Naive thymus-derived CD4-positive, alpha-beta T cell (primary cell): Measurements from ENCODE around the gene AP4S1. TPM values are rescaled to one million over a fixed set of nuclear protein-coding genes. Genes with fewer than 3 reads are reported as not detected.
"Not testable (repeated sequence)": the region's sequence is repeated elsewhere in the genome, so short reads cannot be mapped to it uniquely, and the experiment has no call there.

Experiments
- ATAC-seq: fragments of 150-1000 bp; cut with Tn5 transposase; 2 replicates; pipeline ENCODE4 v1.10.0; 2021; ENCODE audit warnings: mild to moderate bottlenecking, moderate library complexity
- CTCF ChIA-PET: fragments of 350-600 bp; sonication (Branson Sonifier 250); formaldehyde crosslinking; loops from one replicate; lab custom pipeline; 2021; ENCODE audit warnings: antibody characterized with exemption; lab: Charles Lee
- POLR2A ChIA-PET: fragments of 350-600 bp; sonication (Branson Sonifier 250); formaldehyde crosslinking; loops from one replicate; lab custom pipeline; 2021; ENCODE audit warnings: antibody characterized with exemption, inconsistent platforms; lab: Charles Lee
- DNase-seq, 9 donors: peaks; one replicate each; pipeline versions ENCODE4 v3.0.0 to v3.0.0-alpha.2; 2020 to 2022; ENCODE audit warnings: mixed read lengths in 1 of 9
- H3K27ac ChIP-seq: one replicate; pipeline ENCODE4 v1.7.0; 2013; ENCODE audit warnings: mild to moderate bottlenecking, low read depth, low read length, moderate library complexity
- H3K27me3 ChIP-seq, 2 donors: one replicate each; pipeline ENCODE4 v1.7.0; 2013; ENCODE audit warnings: low read length in 2 of 2, mild to moderate bottlenecking in 2 of 2, moderate library complexity in 2 of 2; ENCODE audit not compliant: control insufficient read depth in 2 of 2, insufficient read depth in 2 of 2
- H3K36me3 ChIP-seq, 3 experiments: 1 replicate in 2 of 3; 2 replicates in 1 of 3; pipeline ENCODE4 v1.7.0; 2013; ENCODE audit warnings: low read length in 3 of 3, mild to moderate bottlenecking in 3 of 3, moderate library complexity in 1 of 3; ENCODE audit not compliant: insufficient read depth in 3 of 3, control insufficient read depth in 2 of 3
- H3K4me1 ChIP-seq, 2 donors: one replicate each; pipeline ENCODE4 v1.7.0; 2013; ENCODE audit warnings: low read length in 2 of 2, mild to moderate bottlenecking in 2 of 2, moderate library complexity in 1 of 2; ENCODE audit not compliant: control insufficient read depth in 2 of 2, insufficient read depth in 2 of 2
- H3K4me3 ChIP-seq: 2 replicates; pipeline ENCODE4 v1.7.0; 2013; ENCODE audit warnings: mild to moderate bottlenecking, low read length
- H3K9me3 ChIP-seq, 3 experiments: 1 replicate in 2 of 3; 2 replicates in 1 of 3; pipeline ENCODE4 v1.7.0; 2013; ENCODE audit warnings: low read length in 3 of 3; ENCODE audit not compliant: control insufficient read depth in 2 of 3
- H3K27ac Mint-ChIP-seq, 9 donors: one replicate each; pipeline ENCODE4 v1.8.0; 2020 to 2022; ENCODE audit warnings: mixed read lengths in 9 of 9, mild to moderate bottlenecking in 8 of 9, moderate library complexity in 5 of 9, inconsistent platforms in 2 of 9
- H3K27me3 Mint-ChIP-seq, 5 donors: one replicate each; pipeline ENCODE4 v1.8.0; 2021 to 2022; ENCODE audit warnings: mixed read lengths in 5 of 5, mild to moderate bottlenecking in 1 of 5
- H3K36me3 Mint-ChIP-seq, 5 donors: one replicate each; pipeline ENCODE4 v1.8.0; 2020 to 2022; ENCODE audit warnings: mixed read lengths in 5 of 5, mild to moderate bottlenecking in 3 of 5, inconsistent platforms in 1 of 5
- H3K4me1 Mint-ChIP-seq, 7 donors: one replicate each; pipeline ENCODE4 v1.8.0; 2020 to 2022; ENCODE audit warnings: mixed read lengths in 7 of 7, mild to moderate bottlenecking in 3 of 7, inconsistent platforms in 1 of 7
- H3K4me3 Mint-ChIP-seq, 10 donors: one replicate each; pipeline ENCODE4 v1.8.0; 2020 to 2022; ENCODE audit warnings: mild to moderate bottlenecking in 10 of 10, mixed read lengths in 10 of 10, moderate library complexity in 6 of 10, inconsistent platforms in 2 of 10
- H3K9me3 Mint-ChIP-seq, 11 donors: one replicate each; pipeline ENCODE4 v1.8.0; 2020 to 2022; ENCODE audit warnings: mixed read lengths in 11 of 11, mild to moderate bottlenecking in 4 of 11, inconsistent platforms in 1 of 11, moderate library complexity in 1 of 11
- intact Hi-C, 2 donors: fragments of 100-400 bp; cut with micrococcal nuclease; formaldehyde crosslinking; loops; one replicate each; pipeline ENCODE4 v1.15.1; 2023
- polyA plus RNA-seq, 2 donors: library from polyadenylated mRNA; unstranded; fragments of 300-500 nt; fragmentation: Illumina TruSeq; gene quantifications; one replicate each; pipeline ENCODE4 v1.2.3, GENCODE V29; 2021
- total RNA-seq, 6 experiments: library from RNA in 5 of 6; stranded (reverse) in 5 of 6; gene quantifications; 1 replicate in 5 of 6; 2 replicates in 1 of 6; pipeline ENCODE4 v1.2.3 and lab custom pipeline; 2021 to 2026

Gene AP4S1
- total and polyA plus RNA-seq, 7 experiments from 2014 or later = 7.9 to 22.0 (median 11.6) TPM

DNA sequence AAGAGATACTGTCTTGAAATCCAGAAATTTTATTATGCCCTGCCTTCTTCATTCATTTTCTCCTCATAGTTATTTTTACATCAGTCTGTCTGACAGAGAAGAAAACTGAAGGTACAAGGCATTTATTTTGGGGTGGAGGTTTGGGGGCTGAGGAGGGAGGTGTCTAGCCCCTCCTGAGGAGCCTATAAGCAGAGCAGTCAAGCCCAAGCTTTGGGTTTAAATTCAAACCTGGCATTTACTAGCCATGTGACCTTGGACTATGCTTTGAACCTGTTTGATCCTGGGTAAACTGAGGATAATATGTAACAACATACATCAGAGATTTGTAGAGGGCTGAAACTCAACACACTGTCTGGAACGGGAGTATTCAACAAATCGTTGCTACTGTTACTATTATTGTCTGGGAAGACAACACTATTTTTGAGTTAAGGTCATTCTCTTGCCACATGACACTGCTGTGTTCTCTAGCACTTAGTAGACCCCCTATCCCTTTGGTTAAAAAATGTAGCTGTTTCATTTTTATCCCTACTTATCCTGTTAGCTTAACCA lies 66.8 kb downstream of the AP4S1 start:
- ChIA-PET CTCF (no interaction called here), POLR2A (no interaction called here)
- H3K4me3 Mint-ChIP-seq = no peak overlapping the region
- no peak for ATAC-seq
- Histone ChIP-seq H3K4me3 (no peak overlapping the region), H3K4me1 (no peaks in the 10 kb centered on the region), H3K27me3 (no peaks in the 10 kb centered on the region), H3K36me3 (no peaks in the 10 kb centered on the region), H3K9me3 (no peaks in the 10 kb centered on the region), H3K27ac (no peak overlapping the region)
- intact Hi-C loops = no loop called here
- peak overlapping the region in 1 of 9 donors; percentile 17 for H3K27ac Mint-ChIP-seq
- no peak for DNase-seq
- H3K36me3 Mint-ChIP-seq = peaks cover 0 to 4% (median 0%) of the 10 kb centered on the region in 5 donors
- H3K4me1 Mint-ChIP-seq = peaks cover 0 to 2% (median 0%) of the 10 kb centered on the region in 7 donors
- no peaks in the 10 kb centered on the region for H3K27me3 Mint-ChIP-seq
- no peaks in the 10 kb centered on the region for H3K9me3 Mint-ChIP-seq

GRCh38 chr14:31093884-31094839 lies 68.7 kb downstream of the AP4S1 start:
- H3K4me3 Mint-ChIP-seq, CTCF ChIA-PET, H3K36me3 Mint-ChIP-seq, H3K9me3 ChIP-seq, H3K4me3 ChIP-seq, H3K27me3 Mint-ChIP-seq, H3K27me3 ChIP-seq, intact Hi-C loops, DNase-seq, H3K9me3 Mint-ChIP-seq, H3K4me1 ChIP-seq, ATAC-seq, H3K4me1 Mint-ChIP-seq, H3K27ac ChIP-seq: not testable (repeated sequence)
- H3K27ac Mint-ChIP-seq = peak overlapping the region in 1 of 9 donors; percentile 12
- H3K36me3 ChIP-seq = peaks cover 0 to 10% (median 0%) of the 10 kb centered on the region in 3 experiments
- POLR2A ChIA-PET = interaction anchor here (0.6 kb wide), 1 partner anchor 15 kb away, joined by 5 read pairs; no protein-coding TSS in a partner anchor

- CTCF ChIA-PET, H3K4me3 Mint-ChIP-seq, H3K4me1 ChIP-seq, H3K4me3 ChIP-seq, H3K27ac Mint-ChIP-seq, H3K27me3 ChIP-seq, H3K9me3 Mint-ChIP-seq, H3K4me1 Mint-ChIP-seq, H3K27me3 Mint-ChIP-seq, ATAC-seq, DNase-seq, H3K9me3 ChIP-seq, H3K27ac ChIP-seq, POLR2A ChIA-PET, intact Hi-C loops: not testable (repeated sequence)
- peaks cover 0 to 18% (median 10%) of the 10 kb centered on the region in 3 experiments for H3K36me3 ChIP-seq
- H3K36me3 Mint-ChIP-seq = peaks cover 0 to 13% (median 9%) of the 10 kb centered on the region in 5 donors
These were observed 70.4 kb downstream of the AP4S1 start for GRCh38 chr14:31095817-31096216.

DNA sequence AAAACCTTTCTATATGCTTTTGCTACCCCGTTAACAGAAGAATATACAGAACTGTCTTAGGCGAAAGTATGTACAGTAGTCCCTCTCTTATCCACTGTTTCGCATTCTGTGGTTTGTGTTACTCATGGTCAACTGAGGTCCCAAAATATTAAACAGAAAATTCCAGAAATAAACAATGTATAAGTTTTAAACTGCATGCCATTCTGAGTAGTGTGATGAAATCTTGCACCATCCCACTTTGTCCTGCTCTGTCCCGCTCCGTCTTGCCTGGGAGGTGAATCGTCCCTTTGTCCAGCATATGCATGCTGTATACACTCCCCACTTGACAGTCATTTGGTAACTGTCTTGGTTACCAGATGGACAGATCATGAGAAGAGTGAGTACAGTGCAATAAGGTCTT lies 70.8 kb downstream of the AP4S1 start:
- no peaks in the 10 kb centered on the region for H3K27me3 Mint-ChIP-seq
- no peak overlapping the region for H3K4me3 ChIP-seq
- H3K27me3 ChIP-seq = no peaks in the 10 kb centered on the region
- no peaks in the 10 kb centered on the region for H3K9me3 Mint-ChIP-seq
- no peak overlapping the region for H3K27ac ChIP-seq
- no peak for ATAC-seq
- intact Hi-C loops = no loop called here
- peak overlapping the region in 1 of 9 donors; percentile 49 for H3K27ac Mint-ChIP-seq
- H3K4me1 Mint-ChIP-seq = peaks cover 0 to 4% (median 0%) of the 10 kb centered on the region in 7 donors
- H3K4me1 ChIP-seq = no peaks in the 10 kb centered on the region
- no peaks in the 10 kb centered on the region for H3K9me3 ChIP-seq
- ChIA-PET CTCF (no interaction called here), POLR2A (no interaction called here)
- H3K4me3 Mint-ChIP-seq = no peak overlapping the region
- H3K36me3 Mint-ChIP-seq = peaks cover 0 to 17% (median 14%) of the 10 kb centered on the region in 5 donors
- peaks cover 4 to 22% (median 10%) of the 10 kb centered on the region in 3 experiments for H3K36me3 ChIP-seq
- DNase-seq = no peak

- H3K27me3 ChIP-seq = no peaks in the 10 kb centered on the region
- no peaks in the 10 kb centered on the region for H3K27me3 Mint-ChIP-seq
- DNase-seq = no peak
- H3K9me3 ChIP-seq = no peaks in the 10 kb centered on the region
- intact Hi-C loops = no loop called here
- no peak overlapping the region for H3K4me3 ChIP-seq
- ATAC-seq = no peak
- peaks cover 4 to 25% (median 18%) of the 10 kb centered on the region in 5 donors for H3K36me3 Mint-ChIP-seq
- POLR2A ChIA-PET = no interaction called here
- H3K27ac ChIP-seq = no peak overlapping the region
- H3K4me1 ChIP-seq = no peaks in the 10 kb centered on the region
- H3K36me3 ChIP-seq = peaks cover 5 to 25% (median 10%) of the 10 kb centered on the region in 3 experiments
- H3K4me3 Mint-ChIP-seq = no peak overlapping the region
- H3K4me1 Mint-ChIP-seq = peaks cover 0 to 4% (median 0%) of the 10 kb centered on the region in 7 donors
- H3K9me3 Mint-ChIP-seq = no peaks in the 10 kb centered on the region
- CTCF ChIA-PET = no interaction called here
- H3K27ac Mint-ChIP-seq = peak overlapping the region in 2 of 9 donors; percentile 41 to 62
These were observed 71.6 kb downstream of the AP4S1 start for GRCh38 chr14:31097081-31097480.

DNA sequence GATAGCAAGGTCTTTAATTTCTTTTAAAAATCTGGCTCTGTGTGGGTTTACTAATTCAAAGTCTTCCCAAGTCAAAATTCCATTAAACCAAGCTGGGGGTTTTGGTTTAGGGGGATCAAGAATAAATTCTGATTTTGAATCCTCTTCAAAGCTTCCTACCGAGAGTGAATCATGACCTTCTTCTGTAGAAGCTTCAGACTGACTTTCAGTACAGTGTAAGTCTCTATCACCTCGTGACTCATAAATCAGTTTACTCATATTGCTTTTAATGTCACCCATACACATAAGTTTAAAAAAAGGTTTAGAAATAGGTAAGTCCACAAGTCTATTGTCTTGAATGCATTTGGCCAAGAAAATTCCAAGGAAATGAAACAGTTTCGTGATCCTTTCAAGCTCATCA lies 81.3 kb downstream of the AP4S1 start:
- POLR2A ChIA-PET = interaction anchor here (1.2 kb wide), 1 partner anchor 22 kb away, joined by 5 read pairs; no protein-coding TSS in a partner anchor
- Mint-ChIP-seq H3K27ac (peak overlapping the region in 1 of 9 donors; percentile 56), H3K4me1 (no peaks in the 10 kb centered on the region), H3K4me3 (no peak overlapping the region), H3K9me3 (peaks cover 0 to 2% (median 0%) of the 10 kb centered on the region in 11 donors), H3K27me3 (no peaks in the 10 kb centered on the region), H3K36me3 (peaks cover 18 to 56% (median 42%) of the 10 kb centered on the region in 5 donors)
- no peaks in the 10 kb centered on the region for H3K27me3 ChIP-seq
- no peaks in the 10 kb centered on the region for H3K9me3 ChIP-seq
- intact Hi-C loops = loop anchor here in 1 of 2 donors (5.0 kb wide), 1 partner anchor 36 kb away; no protein-coding TSS in a partner anchor
- H3K4me1 ChIP-seq = no peaks in the 10 kb centered on the region
- no peak overlapping the region for H3K4me3 ChIP-seq
- peaks cover 17 to 86% (median 30%) of the 10 kb centered on the region in 3 experiments for H3K36me3 ChIP-seq
- DNase-seq = no peak
- CTCF ChIA-PET = no interaction called here
- no peak overlapping the region for H3K27ac ChIP-seq
- ATAC-seq = no peak
